Mesendoderm (in vitro differentiated cells): Measurements from ENCODE around the gene TGFB3.

Experiments
- DNase-seq: peaks from one replicate; pipeline ENCODE4 v3.0.0; 2013
- H2AK5ac ChIP-seq: 2 replicates; pipeline ENCODE4 v1.6.1; 2013; ENCODE audit warnings: low read length, inconsistent platforms
- H2BK120ac ChIP-seq: 2 replicates; pipeline ENCODE4 v1.6.1; 2013; ENCODE audit warnings: low read depth, mild to moderate bottlenecking, low read length, moderate library complexity, mixed read lengths
- H2BK15ac ChIP-seq: replicated peaks from 2 replicates; pipeline ENCODE4 v1.6.1; 2013; ENCODE audit warnings: low read depth, mild to moderate bottlenecking, moderate library complexity
- H2BK5ac ChIP-seq: 2 replicates; pipeline ENCODE4 v1.6.1; 2013; ENCODE audit warnings: low read length, inconsistent platforms
- H3K18ac ChIP-seq: 2 replicates; pipeline ENCODE4 v1.6.1; 2013; ENCODE audit warnings: mild to moderate bottlenecking, low read length, mixed read lengths
- H3K23ac ChIP-seq: one replicate; pipeline ENCODE4 v1.6.1; 2013; ENCODE audit warnings: low read length
- H3K27ac ChIP-seq: 2 replicates; pipeline ENCODE4 v1.5.1; 2013; ENCODE audit warnings: low read depth, mild to moderate bottlenecking, inconsistent platforms, low read length, moderate library complexity
- H3K27me3 ChIP-seq: 2 replicates; pipeline ENCODE4 v1.6.1; 2013; ENCODE audit warnings: low read length, control low read depth, mild to moderate bottlenecking, inconsistent platforms; ENCODE audit not compliant: insufficient read depth, poor library complexity
- H3K36me3 ChIP-seq: 2 replicates; pipeline ENCODE4 v1.6.1; 2013; ENCODE audit warnings: low read length, inconsistent platforms; ENCODE audit not compliant: control insufficient read depth, insufficient read depth
- H3K4ac ChIP-seq: one replicate; pipeline ENCODE4 v1.6.1; 2013; ENCODE audit warnings: low read depth, mild to moderate bottlenecking, low read length, moderate library complexity
- H3K4me1 ChIP-seq: 2 replicates; pipeline ENCODE4 v1.6.1; 2013; ENCODE audit warnings: low read depth, low read length, inconsistent platforms; ENCODE audit not compliant: control insufficient read depth
- H3K4me2 ChIP-seq: 2 replicates; pipeline ENCODE4 v1.6.1; 2013; ENCODE audit warnings: low read length
- H3K4me3 ChIP-seq: 2 replicates; pipeline ENCODE4 v1.5.1; 2013; ENCODE audit warnings: mild to moderate bottlenecking, low read length
- H3K56ac ChIP-seq: one replicate; pipeline ENCODE4 v1.6.1; 2013; ENCODE audit warnings: low read length
- H3K79me1 ChIP-seq: 2 replicates; pipeline ENCODE4 v1.6.1; 2013; ENCODE audit warnings: low read length, inconsistent platforms
- H3K79me2 ChIP-seq: 2 replicates; pipeline ENCODE4 v1.6.1; 2013; ENCODE audit warnings: mild to moderate bottlenecking, low read length; ENCODE audit not compliant: control insufficient read depth, insufficient read depth
- H3K9ac ChIP-seq: 2 replicates; pipeline ENCODE4 v1.6.1; 2013; ENCODE audit warnings: low read length, inconsistent platforms
- H4K5ac ChIP-seq: one replicate; pipeline ENCODE4 v1.6.1; 2013; ENCODE audit warnings: low read length
- H4K8ac ChIP-seq: one replicate; pipeline ENCODE4 v1.6.1; 2013; ENCODE audit warnings: low read depth, mild to moderate bottlenecking, control low read depth, low read length, moderate library complexity
- WGBS: extraction: QIAGEN DNeasy Blood & Tissue Kit; methylation state at CpG from one replicate; pipeline ENCODE4 v1.1.7; 2013; ENCODE audit warnings: low lambda C conversion rate, missing lambda C conversion rate; ENCODE audit not compliant: insufficient coverage; ENCODE audit errors: extremely low coverage; 5-methylcytosine and 5-hydroxymethylcytosine counted together

The TGFB3 gene

DNA sequence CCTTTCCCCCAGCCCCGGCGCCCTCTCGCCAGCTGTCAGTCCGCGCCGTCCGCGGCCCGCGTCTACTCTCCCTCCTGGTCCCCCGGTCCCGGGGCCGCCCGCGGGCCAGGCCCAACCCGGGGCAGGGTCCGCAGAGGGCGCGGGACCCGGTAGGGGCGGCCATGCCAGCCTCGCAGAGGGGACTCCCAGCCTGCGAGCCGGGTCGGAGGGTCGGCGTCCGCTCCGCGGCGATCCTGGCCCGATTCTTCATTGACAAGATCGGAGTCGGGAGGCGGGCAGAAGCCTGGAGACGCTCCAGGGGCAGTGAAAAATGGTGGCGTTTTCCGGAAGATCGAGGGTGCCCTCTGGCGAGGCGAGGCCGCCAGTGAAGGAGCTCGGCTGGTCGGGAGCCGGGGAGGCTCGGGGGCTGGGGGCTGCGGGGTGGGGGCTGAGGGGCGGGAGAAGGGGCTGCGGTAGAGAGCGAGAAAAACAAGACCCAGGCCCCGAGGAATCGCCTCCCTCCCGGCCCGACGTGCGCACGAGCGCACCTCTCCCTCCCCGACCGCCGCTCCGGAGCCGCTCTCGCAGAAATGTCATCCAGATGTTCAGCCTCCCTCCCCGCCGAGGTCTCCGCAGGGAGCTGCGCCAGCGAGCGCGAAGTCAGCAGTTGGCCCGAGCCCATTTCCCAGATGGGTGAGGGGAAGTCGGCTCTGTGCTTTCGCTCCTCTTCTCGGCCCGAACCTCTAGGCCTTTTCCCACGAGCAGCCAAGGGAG, 647 bp upstream of the TGFB3 start:
- H2BK15ac ChIP-seq = no peak overlapping the region
- H3K23ac ChIP-seq = no peak overlapping the region
- H3K79me2 ChIP-seq = no peaks in the 10 kb centered on the region
- H3K4me1 ChIP-seq = peaks cover 7% of the 10 kb centered on the region
- H3K27ac ChIP-seq = peak overlapping the region; percentile 31
- H3K56ac ChIP-seq = peak overlapping the region; percentile 84
- no peaks in the 10 kb centered on the region for H3K79me1 ChIP-seq
- no peaks in the 10 kb centered on the region for H3K36me3 ChIP-seq
- no peak overlapping the region for H4K8ac ChIP-seq
- peak overlapping the region; percentile 72 for H3K9ac ChIP-seq
- H3K18ac ChIP-seq = peak overlapping the region; percentile 34
- H3K4ac ChIP-seq = no peak overlapping the region
- H2BK120ac ChIP-seq = no peak overlapping the region
- H3K27me3 ChIP-seq = no peaks in the 10 kb centered on the region
- peak overlapping the region; percentile 59 for H3K4me3 ChIP-seq
- no peak overlapping the region for H2BK5ac ChIP-seq
- peak; percentile 89 for DNase-seq
- no peak overlapping the region for H4K5ac ChIP-seq
- no CpG with 5 or more reads among the region's 77 CpGs for WGBS
- peak overlapping the region; percentile 78 for H3K4me2 ChIP-seq
- H2AK5ac ChIP-seq = no peak overlapping the region

DNA sequence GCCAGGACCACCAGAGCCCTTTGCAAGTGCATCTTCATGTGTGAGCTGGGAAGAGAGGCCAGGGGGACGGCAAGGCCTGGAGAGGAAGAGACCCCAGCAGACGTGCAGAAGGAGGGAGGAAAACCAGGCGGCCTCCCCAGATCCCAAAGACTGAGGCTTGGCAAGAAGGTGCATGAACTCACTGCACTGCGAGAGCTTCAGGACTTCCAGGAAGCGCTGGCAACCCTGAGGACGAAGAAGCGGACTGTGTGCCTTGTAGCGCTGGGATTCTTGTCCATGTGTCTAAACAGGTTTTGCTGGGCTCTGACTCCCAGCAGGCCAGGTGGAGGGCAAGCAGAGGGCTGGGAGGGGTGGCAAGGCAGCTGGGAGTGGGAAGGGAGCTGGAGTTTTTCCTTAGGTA, 939 bp downstream of the TGFB3 start:
- H3K79me1 ChIP-seq = no peaks in the 10 kb centered on the region
- H2BK5ac ChIP-seq = no peak overlapping the region
- H3K4me2 ChIP-seq = no peak overlapping the region
- no peak overlapping the region for H4K8ac ChIP-seq
- H2BK120ac ChIP-seq = no peak overlapping the region
- H3K18ac ChIP-seq = no peak overlapping the region
- WGBS = no CpG with 5 or more reads among the region's 8 CpGs
- H2AK5ac ChIP-seq = no peak overlapping the region
- H3K4ac ChIP-seq = no peak overlapping the region
- H3K27ac ChIP-seq = no peak overlapping the region
- no peak overlapping the region for H2BK15ac ChIP-seq
- peak overlapping the region; percentile 34 for H3K56ac ChIP-seq
- no peak overlapping the region for H3K23ac ChIP-seq
- no peak for DNase-seq
- no peaks in the 10 kb centered on the region for H3K36me3 ChIP-seq
- no peak overlapping the region for H3K4me3 ChIP-seq
- no peak overlapping the region for H4K5ac ChIP-seq
- peaks cover 12% of the 10 kb centered on the region for H3K4me1 ChIP-seq
- H3K79me2 ChIP-seq = no peaks in the 10 kb centered on the region
- H3K9ac ChIP-seq = no peak overlapping the region
- no peaks in the 10 kb centered on the region for H3K27me3 ChIP-seq

DNA sequence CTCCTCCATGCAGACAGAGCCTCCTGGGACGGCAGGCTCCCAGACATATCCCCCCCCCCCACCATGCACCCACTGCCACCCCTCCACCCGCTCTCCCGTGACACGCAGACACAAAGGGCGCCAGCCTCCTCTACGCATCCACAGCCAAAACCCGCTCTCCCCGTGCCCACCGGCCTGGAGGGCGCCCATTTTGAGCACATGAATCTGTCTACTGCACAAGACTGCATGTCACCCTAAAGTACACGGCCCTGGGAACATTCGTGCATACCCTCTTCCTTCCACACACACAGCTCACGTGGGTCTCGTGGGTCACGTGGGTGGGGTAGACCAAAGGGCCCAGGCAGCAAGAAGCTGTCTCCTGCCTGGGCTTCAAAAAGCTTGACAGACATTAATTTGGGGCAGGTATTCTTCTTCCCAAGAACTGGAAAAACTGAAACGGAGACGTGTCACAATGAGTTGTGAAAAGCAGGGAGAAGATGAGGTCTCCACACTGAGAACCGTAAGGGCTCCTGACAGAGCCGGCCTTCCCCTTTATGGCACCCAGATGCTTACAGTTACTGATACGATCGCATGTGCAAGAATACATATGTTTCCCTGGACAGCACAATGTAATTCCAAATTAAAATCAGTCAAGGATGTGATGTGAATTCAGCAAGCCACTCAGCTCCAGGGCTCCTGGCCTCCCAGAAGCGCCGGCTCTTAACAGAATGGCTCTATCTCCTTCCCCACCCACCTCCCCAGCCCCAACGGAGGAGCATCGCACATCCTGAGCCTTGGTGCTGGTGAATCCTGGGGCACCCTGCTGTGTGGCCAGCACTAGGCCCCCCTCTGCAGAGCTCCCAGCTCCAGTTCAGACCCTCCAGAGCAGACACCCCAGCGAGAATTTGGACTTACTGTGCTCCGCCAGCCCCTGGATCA, 1.9 kb downstream of the TGFB3 start:
- no peaks in the 10 kb centered on the region for H3K36me3 ChIP-seq
- no peak overlapping the region for H4K5ac ChIP-seq
- no peak overlapping the region for H3K4me2 ChIP-seq
- H2BK120ac ChIP-seq = no peak overlapping the region
- H4K8ac ChIP-seq = no peak overlapping the region
- no peak overlapping the region for H3K23ac ChIP-seq
- no peaks in the 10 kb centered on the region for H3K79me2 ChIP-seq
- no peaks in the 10 kb centered on the region for H3K79me1 ChIP-seq
- H2AK5ac ChIP-seq = no peak overlapping the region
- no peak overlapping the region for H3K56ac ChIP-seq
- H3K9ac ChIP-seq = no peak overlapping the region
- peaks cover 9% of the 10 kb centered on the region for H3K4me1 ChIP-seq
- H2BK15ac ChIP-seq = no peak overlapping the region
- no CpG with 5 or more reads among the region's 27 CpGs for WGBS
- no peak for DNase-seq
- no peak overlapping the region for H3K27ac ChIP-seq
- H2BK5ac ChIP-seq = no peak overlapping the region
- H3K4ac ChIP-seq = no peak overlapping the region
- no peak overlapping the region for H3K4me3 ChIP-seq
- H3K18ac ChIP-seq = no peak overlapping the region
- H3K27me3 ChIP-seq = no peaks in the 10 kb centered on the region

DNA sequence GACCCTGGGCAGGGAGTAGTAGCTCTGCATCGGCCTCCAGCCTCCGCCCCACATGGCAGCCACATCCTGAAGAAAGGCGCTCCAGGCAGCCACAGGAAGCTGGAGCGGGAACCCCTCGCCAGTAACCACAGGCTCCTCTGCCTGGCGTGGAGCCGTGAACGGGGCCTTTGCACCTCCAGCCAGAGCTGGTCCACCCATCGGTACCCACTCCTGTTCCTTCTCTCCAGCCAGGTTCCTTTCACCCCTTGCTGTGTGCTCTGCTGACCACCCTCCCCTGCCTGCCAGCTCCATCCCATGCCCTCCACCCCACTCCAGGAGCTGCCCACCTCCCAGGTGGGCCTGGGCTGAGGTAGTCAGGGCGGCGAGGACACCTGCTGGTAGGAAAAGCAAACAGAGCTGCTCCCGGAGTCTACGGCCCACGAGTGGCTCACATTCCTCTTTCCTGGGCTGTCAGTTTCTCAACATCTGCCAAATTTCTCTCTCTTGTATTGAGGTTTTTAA, 2.7 kb downstream of the TGFB3 start:
- Histone ChIP-seq H3K4me1 (peaks cover 8% of the 10 kb centered on the region), H2BK15ac (no peak overlapping the region), H3K9ac (no peak overlapping the region), H3K18ac (no peak overlapping the region), H3K27me3 (no peaks in the 10 kb centered on the region), H2AK5ac (peak overlapping the region; percentile 81), H3K23ac (no peak overlapping the region), H2BK120ac (no peak overlapping the region), H3K27ac (no peak overlapping the region), H3K79me1 (no peaks in the 10 kb centered on the region), H2BK5ac (no peak overlapping the region), H3K4ac (no peak overlapping the region), H4K5ac (no peak overlapping the region), H3K36me3 (no peaks in the 10 kb centered on the region), H3K4me2 (no peak overlapping the region), H3K56ac (no peak overlapping the region), H3K79me2 (no peaks in the 10 kb centered on the region), H3K4me3 (no peak overlapping the region), H4K8ac (no peak overlapping the region)
- no CpG with 5 or more reads among the region's 14 CpGs for WGBS
- DNase-seq = peak; percentile 57

DNA sequence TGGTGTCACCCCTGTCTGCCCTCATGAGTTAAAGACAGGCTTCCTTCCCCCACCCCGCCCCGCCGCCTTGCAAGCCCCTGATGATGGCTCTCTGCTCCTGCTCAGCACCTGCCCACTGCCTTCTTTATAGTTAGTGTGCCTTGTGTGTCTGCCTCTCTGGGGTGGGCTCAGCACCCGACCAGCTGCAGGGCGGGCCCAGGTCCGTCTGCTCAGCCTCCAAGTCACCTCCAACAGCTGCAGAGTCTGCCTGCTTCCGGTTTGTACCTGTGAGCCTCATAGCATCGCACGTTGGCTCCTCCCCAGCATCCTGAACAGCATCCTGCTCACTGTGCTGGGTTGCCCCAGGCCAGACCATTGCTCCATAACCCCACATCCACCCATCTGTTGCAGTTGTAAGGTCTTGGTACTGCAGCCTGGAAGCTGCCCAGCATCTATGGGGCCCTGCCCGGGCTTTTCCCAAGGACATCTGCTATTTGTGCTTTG, 3.5 kb downstream of the TGFB3 start:
- Histone ChIP-seq H3K4ac (no peak overlapping the region), H2BK5ac (no peak overlapping the region), H3K79me1 (no peaks in the 10 kb centered on the region), H4K5ac (no peak overlapping the region), H3K56ac (no peak overlapping the region), H3K9ac (no peak overlapping the region), H2AK5ac (no peak overlapping the region), H3K23ac (no peak overlapping the region), H2BK120ac (no peak overlapping the region), H3K4me2 (no peak overlapping the region), H3K36me3 (no peaks in the 10 kb centered on the region), H3K27me3 (no peaks in the 10 kb centered on the region), H3K79me2 (no peaks in the 10 kb centered on the region), H3K4me3 (no peak overlapping the region), H3K4me1 (peaks cover 7% of the 10 kb centered on the region), H2BK15ac (no peak overlapping the region), H3K18ac (no peak overlapping the region), H4K8ac (no peak overlapping the region), H3K27ac (no peak overlapping the region)
- no peak for DNase-seq
- WGBS = no CpG with 5 or more reads among the region's 10 CpGs
